SK-MEL-5 (cell line): Measurements from ENCODE around the gene PAK3. TPM values are rescaled to one million over a fixed set of nuclear protein-coding genes. Genes with fewer than 3 reads are reported as not detected.

ENCODE experiments used
- DNase-seq: peaks from one replicate; pipeline ENCODE4 v3.0.0-alpha.2; 2016; ENCODE audit warnings: low read depth, low spot score
- in situ Hi-C: cut with HindIII; loops from 2 replicates; pipeline ENCODE4 v1.10.0; 2016; ENCODE audit warnings: low sequenced_read_pairs, high pct_unique_total_duplicates, low pct_unique_long_range_greater_than_20kb
- polyA plus RNA-seq, 2 experiments: library from polyadenylated mRNA; depleted of rRNA; stranded (reverse); fragments of >200 nt; gene quantifications; 2 replicates each; pipeline ENCODE4 v1.2.3, GENCODE V29; 2015
- total RNA-seq: library from RNA; depleted of rRNA; stranded (reverse); fragments of >200 nt; shearing (Covaris generic); gene quantifications from 2 replicates; pipeline ENCODE4 v1.2.3, GENCODE V29; 2014; rRNA removed

The PAK3 gene
- total RNA-seq, result 0.03 TPM in 1 of 2 replicates, not detected in the other
- polyA plus RNA-seq (2015; cell fraction: cytosol; rRNA removed), result 0.04 TPM in 1 of 2 replicates, not detected in the other
- not detected in 2 replicates for polyA plus RNA-seq (2015; cell fraction: nucleus; rRNA removed)

- peak; percentile 5 for DNase-seq
Measured at GRCh38 chrX:111095974-111096895, at the start of gene PAK3. Gene PAK3 (plus strand): TSS chrX:111096191. CDS start chrX:111123104, 26,913 bp downstream.

DNA sequence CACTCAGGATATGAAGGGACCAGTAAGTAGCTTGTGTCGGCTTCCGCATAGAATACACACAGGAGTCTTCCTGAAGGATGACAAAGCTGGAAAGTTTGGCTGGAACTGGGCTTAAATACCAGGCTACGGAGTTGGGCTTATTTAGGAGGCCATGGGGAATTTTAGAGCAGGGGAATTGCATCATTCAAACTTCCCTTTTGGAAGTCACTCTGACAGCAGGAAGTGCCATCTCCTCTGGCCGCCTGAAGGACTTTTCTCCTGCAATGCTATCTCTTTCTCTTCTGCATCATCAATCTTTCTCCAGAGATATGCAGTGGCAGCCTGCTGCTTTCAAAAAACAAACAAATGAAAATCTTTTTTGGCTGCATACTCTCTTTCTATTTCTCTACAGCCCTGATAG lies 48.4 kb upstream of the PAK3 start:
- DNase-seq, result no peak
- in situ Hi-C loops, result no loop called here

More at GRCh38 chrX:111095974-111096895, at the start of gene PAK3:
- in situ Hi-C loops, result no loop called here

DNA sequence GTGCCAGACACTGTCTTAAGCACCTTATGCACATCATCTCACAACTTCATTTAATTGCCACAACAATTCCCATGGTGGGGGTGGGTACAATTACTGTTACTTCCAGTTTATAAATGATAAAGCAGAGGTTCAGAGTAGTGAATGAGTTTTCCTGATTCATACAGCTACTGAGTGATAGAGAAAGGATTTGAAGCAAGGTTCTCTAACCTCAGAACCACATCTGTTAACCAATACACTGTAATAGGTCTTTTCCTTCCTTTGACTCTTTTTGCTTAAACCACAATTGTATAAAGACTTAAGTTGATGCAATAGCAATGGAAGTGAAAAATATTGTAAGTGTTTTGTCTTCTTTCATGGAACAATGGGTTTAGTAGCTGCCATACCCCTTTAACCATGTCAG lies 43.5 kb upstream of the PAK3 start:
- no peak for DNase-seq
- in situ Hi-C loops, result no loop called here

DNA sequence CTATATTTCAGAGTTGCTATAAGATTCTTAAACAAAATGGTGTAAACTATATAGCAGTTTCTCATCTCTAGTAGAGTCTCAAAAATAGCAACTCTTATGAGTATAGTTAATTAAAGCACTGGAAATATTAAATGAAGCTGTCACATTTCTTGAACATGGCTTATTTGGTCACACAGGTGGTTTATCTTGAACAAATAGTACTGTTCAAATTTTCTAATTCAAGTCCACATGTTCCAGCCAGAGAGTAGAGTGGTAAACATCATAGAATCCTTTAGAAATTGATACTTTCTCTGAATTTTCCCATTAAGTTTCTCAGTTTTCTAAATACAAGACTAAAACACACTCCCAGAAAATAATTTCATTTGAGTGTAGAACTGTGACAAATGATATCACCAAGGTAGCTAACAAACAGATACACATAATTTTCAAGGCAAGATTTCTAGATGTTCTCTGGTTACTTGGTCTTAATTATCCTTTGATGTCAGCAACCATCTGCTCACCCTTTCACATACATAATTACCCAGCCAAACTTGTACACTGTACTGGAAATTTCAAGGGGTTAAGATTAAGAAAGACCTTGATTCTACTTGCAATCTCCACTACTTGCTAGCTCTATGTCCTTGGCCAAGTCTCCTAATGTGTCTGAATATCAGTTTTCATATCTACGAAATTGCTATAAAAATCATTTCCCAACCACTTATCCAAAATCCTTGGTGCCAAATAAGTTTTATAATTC lies 24.3 kb upstream of the PAK3 start:
- no peak for DNase-seq

GRCh38 chrX:111083081-111083480 lies 12.9 kb upstream of the PAK3 start:
- in situ Hi-C loops, result no loop called here
- peak; percentile 1 for DNase-seq

More for the DNA sequence above, 24.3 kb upstream of the PAK3 start:
- in situ Hi-C loops, result no loop called here

- in situ Hi-C loops, result no loop called here
Measured at GRCh38 chrX:111086591-111087006, 9.4 kb upstream of the PAK3 start.

DNA sequence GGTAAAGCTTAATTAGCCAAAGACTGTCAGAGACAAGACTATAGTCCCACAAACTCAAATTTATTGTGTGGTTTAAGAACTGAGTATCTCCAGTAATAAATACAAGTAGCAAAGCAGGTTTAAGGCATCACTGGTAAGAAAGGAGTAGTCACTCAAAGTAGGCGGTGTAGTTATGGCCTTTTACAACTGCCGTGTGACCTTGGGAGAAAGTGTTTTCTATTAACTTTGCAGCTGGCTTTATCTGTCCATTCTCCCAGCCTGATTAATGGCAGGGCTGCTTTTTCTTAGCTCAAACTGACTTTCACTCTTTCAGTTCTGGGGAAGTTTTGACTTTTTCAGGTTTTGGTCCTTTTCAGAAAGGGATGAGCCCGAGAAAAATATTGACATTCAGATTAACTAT lies 7.4 kb upstream of the PAK3 start:
- no peak for DNase-seq
- in situ Hi-C loops, result no loop called here

More at GRCh38 chrX:111086591-111087006, 9.4 kb upstream of the PAK3 start:
- no peak for DNase-seq

- no peak for DNase-seq
- in situ Hi-C loops, result no loop called here
Measured at GRCh38 chrX:111090458-111090857, 5.5 kb upstream of the PAK3 start.

DNA sequence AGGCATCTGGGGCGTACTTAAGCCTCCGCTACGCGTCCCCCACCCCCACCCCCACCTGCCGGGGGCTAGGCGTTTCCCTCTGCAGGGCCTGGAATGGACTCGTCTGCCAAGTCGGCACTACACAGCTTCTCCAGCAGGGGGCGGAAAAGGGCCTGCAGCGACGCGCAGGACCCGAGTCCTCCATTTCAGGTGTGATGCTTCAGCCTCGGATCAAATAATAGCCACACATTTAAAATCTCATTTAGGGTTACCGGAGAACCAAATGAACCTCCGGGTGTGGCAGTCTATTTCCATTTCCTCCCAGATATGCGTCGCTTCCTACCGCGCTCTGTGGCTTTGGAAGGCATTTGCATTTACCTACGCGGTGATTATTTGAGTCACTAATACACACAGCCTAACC lies 2.9 kb downstream of the PAK3 start:
- in situ Hi-C loops, result no loop called here
- peak; percentile 47 for DNase-seq

- in situ Hi-C loops, result no loop called here
- DNase-seq, result peak; percentile 56
Measured at GRCh38 chrX:111100191-111100590, 4.2 kb downstream of the PAK3 start.

- DNase-seq, result no peak
- in situ Hi-C loops, result no loop called here
Measured at GRCh38 chrX:111101580-111101979, 5.6 kb downstream of the PAK3 start.

DNA sequence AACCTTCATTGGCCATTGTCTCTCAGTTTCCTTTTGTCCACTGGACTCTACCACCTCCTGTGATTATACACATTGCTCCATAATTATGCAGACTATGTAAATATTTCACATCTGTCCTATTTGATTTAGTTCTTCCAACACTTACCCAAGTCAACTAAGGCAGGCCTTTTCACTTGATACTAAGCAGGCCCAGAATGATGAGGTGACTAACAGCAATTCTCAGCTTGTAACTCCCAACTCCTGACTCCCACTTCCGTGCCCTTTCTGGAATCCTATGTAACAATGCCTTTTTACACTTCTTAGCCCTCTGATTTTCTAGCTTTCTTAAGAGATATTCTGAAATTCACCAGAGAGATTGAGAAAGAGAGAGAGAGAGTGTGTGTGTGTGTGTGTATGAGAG lies 6.6 kb downstream of the PAK3 start:
- no peak for DNase-seq
- in situ Hi-C loops, result no loop called here

GRCh38 chrX:111103246-111103645 lies 7.3 kb downstream of the PAK3 start:
- in situ Hi-C loops, result no loop called here
- no peak for DNase-seq

DNA sequence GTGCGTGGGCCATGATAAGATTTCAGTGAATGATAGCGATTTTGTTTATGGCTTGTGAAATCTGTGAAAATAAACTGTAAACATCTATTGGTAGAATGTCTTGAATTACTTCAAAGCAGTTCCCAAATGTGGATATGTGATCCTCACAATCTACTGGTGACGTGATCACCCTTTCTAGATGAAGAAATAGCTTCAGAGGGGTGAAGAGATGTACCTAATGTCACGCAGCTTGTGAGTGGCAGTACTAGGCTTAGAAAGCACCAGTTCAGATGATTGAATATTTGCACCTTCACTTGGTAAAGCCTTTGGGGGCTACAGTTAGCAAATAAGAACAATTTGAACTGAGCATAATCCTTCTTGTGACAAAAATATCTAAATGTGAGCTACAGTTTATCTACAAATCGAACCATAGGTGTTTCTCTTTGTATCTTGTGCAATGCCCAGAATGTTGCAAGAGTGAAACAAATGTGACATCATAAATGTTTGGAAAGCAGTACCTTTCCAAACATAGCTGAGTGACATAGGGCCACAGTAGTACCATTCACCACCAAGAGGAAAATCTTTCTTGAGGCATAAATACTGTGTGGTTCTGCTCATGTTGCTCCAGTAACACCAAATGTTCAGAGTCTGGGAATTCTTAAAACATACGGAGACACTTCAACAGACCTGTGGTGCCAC lies 14.2 kb downstream of the PAK3 start:
- no peak for DNase-seq
- in situ Hi-C loops, result no loop called here

DNA sequence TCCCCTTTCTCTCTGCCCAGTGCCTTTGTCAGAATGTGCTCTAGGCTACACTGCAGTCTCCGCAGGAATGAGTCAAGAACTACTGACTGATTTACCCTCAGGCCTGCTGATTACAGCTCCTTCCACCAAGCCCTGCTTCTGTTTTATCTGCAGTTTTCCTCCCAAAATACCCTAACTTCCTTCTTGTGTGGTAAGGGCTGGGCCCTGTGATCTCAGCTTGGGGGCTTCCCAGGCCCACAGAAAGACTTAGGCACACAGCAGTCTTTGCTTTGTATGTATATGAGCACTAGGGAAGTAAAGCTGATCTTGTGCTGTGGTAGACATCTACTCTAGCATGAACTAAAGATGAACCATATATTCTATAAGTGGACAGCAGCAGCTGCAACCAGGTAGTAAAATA lies 18.8 kb downstream of the PAK3 start:
- peak; percentile 79 for DNase-seq
- in situ Hi-C loops, result no loop called here

GRCh38 chrX:111116666-111117065 lies 20.7 kb downstream of the PAK3 start:
- in situ Hi-C loops, result no loop called here
- no peak for DNase-seq

- in situ Hi-C loops, result no loop called here
- DNase-seq, result peak; percentile 85
Measured at GRCh38 chrX:111119341-111119740, 23.4 kb downstream of the PAK3 start.

- in situ Hi-C loops, result no loop called here
- DNase-seq, result no peak
Measured at GRCh38 chrX:111123125-111123524, 27.1 kb downstream of the PAK3 start.
